Hair follicular keratinocyte (primary cell): ENCODE measurements around the gene TRMT1L. TPM values are rescaled to one million over a fixed set of nuclear protein-coding genes. Genes with fewer than 3 reads are reported as not detected.

Experiments used
- total RNA-seq: library from RNA; depleted of rRNA; stranded (reverse); fragments of >200 nt; gene quantifications from 2 replicates; pipeline ENCODE4 v1.2.3, GENCODE V29; 2015

The TRMT1L gene, protein sequence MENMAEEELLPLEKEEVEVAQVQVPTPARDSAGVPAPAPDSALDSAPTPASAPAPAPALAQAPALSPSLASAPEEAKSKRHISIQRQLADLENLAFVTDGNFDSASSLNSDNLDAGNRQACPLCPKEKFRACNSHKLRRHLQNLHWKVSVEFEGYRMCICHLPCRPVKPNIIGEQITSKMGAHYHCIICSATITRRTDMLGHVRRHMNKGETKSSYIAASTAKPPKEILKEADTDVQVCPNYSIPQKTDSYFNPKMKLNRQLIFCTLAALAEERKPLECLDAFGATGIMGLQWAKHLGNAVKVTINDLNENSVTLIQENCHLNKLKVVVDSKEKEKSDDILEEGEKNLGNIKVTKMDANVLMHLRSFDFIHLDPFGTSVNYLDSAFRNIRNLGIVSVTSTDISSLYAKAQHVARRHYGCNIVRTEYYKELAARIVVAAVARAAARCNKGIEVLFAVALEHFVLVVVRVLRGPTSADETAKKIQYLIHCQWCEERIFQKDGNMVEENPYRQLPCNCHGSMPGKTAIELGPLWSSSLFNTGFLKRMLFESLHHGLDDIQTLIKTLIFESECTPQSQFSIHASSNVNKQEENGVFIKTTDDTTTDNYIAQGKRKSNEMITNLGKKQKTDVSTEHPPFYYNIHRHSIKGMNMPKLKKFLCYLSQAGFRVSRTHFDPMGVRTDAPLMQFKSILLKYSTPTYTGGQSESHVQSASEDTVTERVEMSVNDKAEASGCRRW
- total RNA-seq: 9.1 and 9.3 TPM in 2 replicates

DNA sequence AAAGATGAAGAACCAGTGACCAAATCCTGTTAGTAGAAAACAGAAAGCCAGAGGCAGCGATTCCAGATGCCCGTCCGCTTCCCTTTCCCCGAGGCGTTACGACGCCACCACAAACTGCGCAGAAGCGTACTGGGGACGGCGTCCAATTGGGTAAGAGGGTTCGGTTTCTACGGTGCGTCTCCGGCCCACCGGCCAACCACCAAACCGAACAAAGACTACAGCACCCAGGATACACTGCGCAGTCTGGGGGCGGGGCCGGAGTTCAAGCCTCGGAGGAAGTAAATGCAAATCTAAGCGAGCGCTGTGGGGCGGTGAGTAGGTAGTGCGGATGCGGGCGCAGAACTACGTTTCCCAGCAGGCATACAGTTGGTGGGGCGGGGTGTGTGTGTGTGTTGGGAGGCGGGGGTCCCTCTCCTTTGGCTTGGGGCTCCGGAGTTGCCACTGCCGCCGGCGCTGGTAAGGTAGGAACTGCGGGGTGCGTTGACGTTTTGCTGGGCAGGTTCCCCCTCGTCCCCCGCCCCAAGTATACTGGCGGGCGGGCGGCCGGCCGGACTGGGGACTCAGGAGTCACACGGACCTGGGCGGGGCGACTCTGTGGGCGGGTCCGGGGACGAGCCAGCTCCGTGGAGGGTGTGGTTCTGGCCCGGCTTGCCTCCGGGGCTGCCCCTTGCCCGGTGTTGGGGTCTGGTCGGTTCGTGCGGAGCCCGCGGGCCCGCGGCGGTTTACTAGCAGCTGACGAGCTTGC lies at the start of gene TRMT1L, which contains the start of gene SWT1:
TRMT1L (minus strand) TSS at position 100 of the 745 bp plus-strand sequence. CDS start 241 bp downstream, outside the sequence.
SWT1 (plus strand) TSS at position 314 of the 745 bp plus-strand sequence. CDS start 3,675 bp downstream, outside the sequence.

Other genes starting within 250 kb of the TRMT1L start
- 17.0 and 29.3 TPM in 2 replicates for gene NIBAN1, start 182.4 kb downstream of the TRMT1L start, total RNA-seq
- gene RNF2, start 111.4 kb downstream of the TRMT1L start, total RNA-seq: 13.3 and 15.5 TPM in 2 replicates
- gene SWT1, start 214 bp upstream of the TRMT1L start, total RNA-seq: 1.7 and 1.9 TPM in 2 replicates
- 59.3 and 72.7 TPM in 2 replicates for gene IVNS1ABP, start 160.3 kb upstream of the TRMT1L start, total RNA-seq